ENCODE results near the gene LPAR6. TPM values are rescaled to one million over a fixed set of nuclear protein-coding genes. Genes with fewer than 3 reads are reported as not detected.
A peak's percentile ranks its signal among the peaks of the same experiment; 100 is the strongest.

Gene LPAR6
- total RNA-seq, 2 donors from 2014 or later: 24.8 to 46.6 TPM

GRCh38 chr13:48436661-48437288, 23.9 kb upstream of the LPAR6 start:
- no peak for ATAC-seq (ENCODE audit: insufficient number of reproducible peaks, low FRiP score, low read depth)
- Histone ChIP-seq H3K36me3 (no peaks in the 10 kb centered on the region), H3K4me1 (ENCODE audit: control insufficient read depth in 1 of 2, low read depth in 2 of 2) (peaks cover 26 to 58% of the 10 kb centered on the region in 2 donors), H3K4me3 (peak overlapping the region; percentile 16), H3K9me3 (no peaks in the 10 kb centered on the region), H3K27me3 (replicated peaks; ENCODE audit: insufficient read depth) (no peaks in the 10 kb centered on the region), H3K27ac (peak overlapping the region; percentile 57 to 72)
- DNase-seq (ENCODE audit: low spot score): no peak
- TF ChIP-seq, protein P1, sequence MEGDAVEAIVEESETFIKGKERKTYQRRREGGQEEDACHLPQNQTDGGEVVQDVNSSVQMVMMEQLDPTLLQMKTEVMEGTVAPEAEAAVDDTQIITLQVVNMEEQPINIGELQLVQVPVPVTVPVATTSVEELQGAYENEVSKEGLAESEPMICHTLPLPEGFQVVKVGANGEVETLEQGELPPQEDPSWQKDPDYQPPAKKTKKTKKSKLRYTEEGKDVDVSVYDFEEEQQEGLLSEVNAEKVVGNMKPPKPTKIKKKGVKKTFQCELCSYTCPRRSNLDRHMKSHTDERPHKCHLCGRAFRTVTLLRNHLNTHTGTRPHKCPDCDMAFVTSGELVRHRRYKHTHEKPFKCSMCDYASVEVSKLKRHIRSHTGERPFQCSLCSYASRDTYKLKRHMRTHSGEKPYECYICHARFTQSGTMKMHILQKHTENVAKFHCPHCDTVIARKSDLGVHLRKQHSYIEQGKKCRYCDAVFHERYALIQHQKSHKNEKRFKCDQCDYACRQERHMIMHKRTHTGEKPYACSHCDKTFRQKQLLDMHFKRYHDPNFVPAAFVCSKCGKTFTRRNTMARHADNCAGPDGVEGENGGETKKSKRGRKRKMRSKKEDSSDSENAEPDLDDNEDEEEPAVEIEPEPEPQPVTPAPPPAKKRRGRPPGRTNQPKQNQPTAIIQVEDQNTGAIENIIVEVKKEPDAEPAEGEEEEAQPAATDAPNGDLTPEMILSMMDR (IDR thresholded peaks at IDR 0.05): no peak

DNA sequence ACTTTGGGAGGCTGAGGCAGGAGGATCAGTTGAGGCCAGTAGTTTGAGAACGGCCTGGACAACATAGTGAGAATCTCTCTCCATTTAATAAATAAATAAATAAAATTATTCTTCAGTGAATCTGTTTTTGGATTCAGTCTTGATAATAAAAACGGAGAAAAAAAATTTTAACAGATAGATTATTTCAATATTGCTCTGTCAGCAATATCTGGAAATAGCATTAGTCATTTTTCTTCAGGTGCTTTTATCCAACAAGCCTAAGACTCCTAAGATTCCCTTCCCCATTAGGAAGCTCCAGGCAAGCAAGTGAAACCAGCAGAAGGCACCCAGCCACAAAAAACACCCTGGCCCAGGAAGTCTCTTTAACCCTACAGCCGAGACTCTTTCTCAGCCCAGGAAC, 21.3 kb upstream of the LPAR6 start:
- TF ChIP-seq, protein P1 (IDR thresholded peaks at IDR 0.05): no peak
- DNase-seq (ENCODE audit: low spot score): no peak
- peaks cover 45 to 67% of the 10 kb centered on the region in 2 donors for H3K4me1 ChIP-seq (ENCODE audit: control insufficient read depth in 1 of 2, low read depth in 2 of 2)
- H3K4me3 ChIP-seq: no peak overlapping the region
- H3K9me3 ChIP-seq: no peaks in the 10 kb centered on the region
- no peak for ATAC-seq (ENCODE audit: insufficient number of reproducible peaks, low FRiP score, low read depth)
- H3K27me3 ChIP-seq (replicated peaks; ENCODE audit: insufficient read depth): no peaks in the 10 kb centered on the region
- no peaks in the 10 kb centered on the region for H3K36me3 ChIP-seq
- H3K27ac ChIP-seq: peak overlapping the region in 1 of 2 donors; percentile 26

DNA sequence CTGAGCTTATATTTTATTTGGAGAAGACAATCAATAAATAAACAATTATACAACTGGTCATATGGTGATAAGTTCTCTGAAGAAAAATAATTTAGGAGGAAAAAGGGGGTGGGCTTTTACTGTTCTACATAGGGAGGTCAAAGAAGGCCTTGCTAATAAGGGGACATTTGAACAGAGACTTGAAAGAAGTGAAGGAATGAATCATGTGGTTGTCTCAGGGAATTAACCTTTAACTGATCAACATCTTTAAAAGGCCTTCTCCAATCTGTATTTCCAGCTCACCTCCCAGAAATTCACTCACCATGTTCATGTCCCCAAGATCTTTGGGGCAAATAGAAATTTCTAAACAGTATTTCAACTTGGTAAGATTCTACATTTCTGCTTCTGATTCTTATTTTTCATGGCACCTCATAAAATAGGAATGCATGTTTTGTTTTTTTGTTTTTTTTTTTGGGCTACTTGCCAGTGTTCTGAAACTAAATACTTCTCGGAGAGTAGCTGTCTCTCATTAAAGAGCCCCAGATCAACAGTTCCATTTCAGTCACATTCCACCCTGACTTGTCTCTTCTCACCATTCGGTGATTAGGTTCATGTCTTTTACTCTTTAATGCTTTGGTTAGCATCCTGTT, 19.2 kb upstream of the LPAR6 start:
- Histone ChIP-seq H3K27ac (peak overlapping the region; percentile 18 to 67), H3K9me3 (no peaks in the 10 kb centered on the region), H3K4me1 (ENCODE audit: control insufficient read depth in 1 of 2, low read depth in 2 of 2) (peaks cover 40 to 54% of the 10 kb centered on the region in 2 donors), H3K27me3 (replicated peaks; ENCODE audit: insufficient read depth) (no peaks in the 10 kb centered on the region), H3K4me3 (peak overlapping the region; percentile 45), H3K36me3 (no peaks in the 10 kb centered on the region)
- TF ChIP-seq, protein P1 (IDR thresholded peaks at IDR 0.05): no peak
- ATAC-seq (ENCODE audit: insufficient number of reproducible peaks, low FRiP score, low read depth) (peak; percentile 56), DNase-seq (ENCODE audit: low spot score) (no peak)

DNA sequence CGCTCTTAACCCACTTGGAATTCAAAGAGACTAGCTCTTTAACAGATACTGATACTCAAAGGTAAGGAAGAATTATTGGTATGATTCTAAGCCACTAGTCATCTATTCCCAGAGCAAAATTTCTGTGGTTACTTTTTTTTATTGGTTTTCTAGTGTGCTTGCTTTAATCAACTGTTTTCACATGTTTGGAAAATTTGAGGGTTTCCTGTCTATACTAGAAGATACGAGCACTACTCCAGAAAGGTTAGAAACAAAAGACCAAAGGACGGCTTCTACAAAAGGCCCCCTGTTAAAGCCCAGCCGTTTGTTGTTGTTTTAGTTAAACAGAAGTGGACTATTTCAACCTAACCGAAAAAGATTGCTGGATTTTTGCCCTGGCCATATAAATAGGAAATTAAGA, 18.5 kb upstream of the LPAR6 start:
- Histone ChIP-seq H3K9me3 (no peaks in the 10 kb centered on the region), H3K4me1 (ENCODE audit: control insufficient read depth in 1 of 2, low read depth in 2 of 2) (peaks cover 34 to 47% of the 10 kb centered on the region in 2 donors), H3K36me3 (no peaks in the 10 kb centered on the region), H3K4me3 (no peak overlapping the region), H3K27me3 (replicated peaks; ENCODE audit: insufficient read depth) (no peaks in the 10 kb centered on the region), H3K27ac (peak overlapping the region; percentile 18 to 67)
- TF ChIP-seq, protein P1 (IDR thresholded peaks at IDR 0.05): no peak
- no peak for DNase-seq (ENCODE audit: low spot score)
- no peak for ATAC-seq (ENCODE audit: insufficient number of reproducible peaks, low FRiP score, low read depth)

DNA sequence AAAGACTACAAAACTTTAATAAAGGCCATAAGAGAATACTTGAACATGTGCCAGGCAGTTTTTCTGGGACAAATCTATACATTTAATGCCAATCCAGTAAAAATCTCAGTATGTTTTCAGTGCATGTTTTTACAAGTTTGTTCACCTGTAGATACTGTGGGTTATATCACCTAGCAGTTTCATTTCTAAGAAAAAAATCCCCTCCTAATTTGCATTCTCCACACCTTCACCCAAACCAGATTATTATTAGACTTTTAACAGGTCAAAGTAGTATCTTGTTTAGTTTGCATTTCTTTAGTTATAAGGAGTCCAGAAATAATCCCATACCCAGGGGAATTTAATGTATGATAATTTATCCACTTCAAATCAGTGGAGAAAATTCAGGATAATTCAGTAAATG, 17.0 kb upstream of the LPAR6 start:
- ATAC-seq (ENCODE audit: insufficient number of reproducible peaks, low FRiP score, low read depth) (no peak), DNase-seq (ENCODE audit: low spot score) (no peak)
- TF ChIP-seq, protein P1 (IDR thresholded peaks at IDR 0.05): no peak
- Histone ChIP-seq H3K36me3 (no peaks in the 10 kb centered on the region), H3K4me1 (ENCODE audit: control insufficient read depth in 1 of 2, low read depth in 2 of 2) (peaks cover 29 to 39% of the 10 kb centered on the region in 2 donors), H3K27ac (peak overlapping the region in 1 of 2 donors; percentile 67), H3K4me3 (no peak overlapping the region), H3K9me3 (no peaks in the 10 kb centered on the region), H3K27me3 (replicated peaks; ENCODE audit: insufficient read depth) (no peaks in the 10 kb centered on the region)

All from thoracic aorta (tissue), 2 donors.